Measurements from ENCODE around the gene TRAPPC8.

DNA sequence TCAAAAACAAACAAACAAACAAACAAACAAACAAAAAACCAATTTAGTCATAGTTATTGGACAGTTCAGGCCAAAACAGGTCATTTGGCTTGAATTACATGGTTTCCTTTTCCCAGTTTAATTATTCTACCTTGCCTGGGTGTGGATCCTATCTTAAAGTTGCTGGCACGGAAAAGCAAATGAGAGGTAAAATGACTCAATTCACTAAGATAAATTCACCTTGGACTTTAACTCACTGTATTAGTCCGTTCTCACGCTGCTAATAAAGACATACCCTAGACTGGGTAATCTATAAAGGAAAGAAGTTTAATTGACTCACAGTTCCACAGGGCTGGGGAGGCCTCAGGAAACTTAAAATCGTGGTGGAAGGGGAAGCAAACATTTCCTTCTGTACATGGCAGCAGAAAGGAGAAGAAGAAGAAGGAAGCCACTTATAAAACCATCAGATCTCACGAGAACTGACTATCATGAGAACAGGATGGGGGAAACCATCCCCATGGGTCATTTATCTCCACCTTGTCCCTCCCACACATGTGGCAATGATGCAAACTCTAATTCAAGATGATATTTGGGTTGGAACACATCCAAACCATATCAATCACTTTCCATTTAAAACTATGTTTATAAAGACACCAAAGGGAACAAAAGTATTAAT, 22.5 kb upstream of the TRAPPC8 start:
- TF ChIP-seq EZH2 (IDR thresholded peaks at IDR 0.05; ENCODE audit: borderline replicate concordance, low read depth, low read length, poor library complexity, severe bottlenecking): no peak
- TF ChIP-seq, protein P1, sequence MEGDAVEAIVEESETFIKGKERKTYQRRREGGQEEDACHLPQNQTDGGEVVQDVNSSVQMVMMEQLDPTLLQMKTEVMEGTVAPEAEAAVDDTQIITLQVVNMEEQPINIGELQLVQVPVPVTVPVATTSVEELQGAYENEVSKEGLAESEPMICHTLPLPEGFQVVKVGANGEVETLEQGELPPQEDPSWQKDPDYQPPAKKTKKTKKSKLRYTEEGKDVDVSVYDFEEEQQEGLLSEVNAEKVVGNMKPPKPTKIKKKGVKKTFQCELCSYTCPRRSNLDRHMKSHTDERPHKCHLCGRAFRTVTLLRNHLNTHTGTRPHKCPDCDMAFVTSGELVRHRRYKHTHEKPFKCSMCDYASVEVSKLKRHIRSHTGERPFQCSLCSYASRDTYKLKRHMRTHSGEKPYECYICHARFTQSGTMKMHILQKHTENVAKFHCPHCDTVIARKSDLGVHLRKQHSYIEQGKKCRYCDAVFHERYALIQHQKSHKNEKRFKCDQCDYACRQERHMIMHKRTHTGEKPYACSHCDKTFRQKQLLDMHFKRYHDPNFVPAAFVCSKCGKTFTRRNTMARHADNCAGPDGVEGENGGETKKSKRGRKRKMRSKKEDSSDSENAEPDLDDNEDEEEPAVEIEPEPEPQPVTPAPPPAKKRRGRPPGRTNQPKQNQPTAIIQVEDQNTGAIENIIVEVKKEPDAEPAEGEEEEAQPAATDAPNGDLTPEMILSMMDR (conservative IDR thresholded peaks at IDR 0.05; ENCODE audit: low read depth, low read length): no peak
